ENCODE data around the gene KRTDAP.
A peak's percentile ranks its signal among the peaks of the same experiment; 100 is the strongest.

KRTDAP gene

GRCh38 chr19:35511337-35511736 is 21.1 kb upstream of the KRTDAP start:
- TF ChIP-seq CTCF (IDR thresholded peaks at IDR 0.05) = no peak

GRCh38 chr19:35510626-35510964 is 20.3 kb upstream of the KRTDAP start:
- no peak for TF ChIP-seq CTCF (IDR thresholded peaks at IDR 0.05)

GRCh38 chr19:35509861-35510625 is 19.8 kb upstream of the KRTDAP start:
- peak; percentile 97 for TF ChIP-seq CTCF (IDR thresholded peaks at IDR 0.05)

- TF ChIP-seq CTCF (IDR thresholded peaks at IDR 0.05) = no peak
Observed at GRCh38 chr19:35509018-35509652, 18.9 kb upstream of the KRTDAP start.

- no peak for TF ChIP-seq CTCF (IDR thresholded peaks at IDR 0.05)
Observed at GRCh38 chr19:35508129-35508528, 17.9 kb upstream of the KRTDAP start.

GRCh38 chr19:35507561-35507960 is 17.3 kb upstream of the KRTDAP start:
- TF ChIP-seq CTCF (IDR thresholded peaks at IDR 0.05) = no peak

- no peak for TF ChIP-seq CTCF (IDR thresholded peaks at IDR 0.05)
Observed at GRCh38 chr19:35506011-35506410, 15.7 kb upstream of the KRTDAP start.
